Germinal center (tissue), 1 donor: ENCODE data around the gene SFXN5.

Source experiments
- DNase-seq: peaks from one replicate; pipeline ENCODE4 v3.0.0; 2012; ENCODE audit warnings: mixed read lengths, low spot score

Gene SFXN5

DNA sequence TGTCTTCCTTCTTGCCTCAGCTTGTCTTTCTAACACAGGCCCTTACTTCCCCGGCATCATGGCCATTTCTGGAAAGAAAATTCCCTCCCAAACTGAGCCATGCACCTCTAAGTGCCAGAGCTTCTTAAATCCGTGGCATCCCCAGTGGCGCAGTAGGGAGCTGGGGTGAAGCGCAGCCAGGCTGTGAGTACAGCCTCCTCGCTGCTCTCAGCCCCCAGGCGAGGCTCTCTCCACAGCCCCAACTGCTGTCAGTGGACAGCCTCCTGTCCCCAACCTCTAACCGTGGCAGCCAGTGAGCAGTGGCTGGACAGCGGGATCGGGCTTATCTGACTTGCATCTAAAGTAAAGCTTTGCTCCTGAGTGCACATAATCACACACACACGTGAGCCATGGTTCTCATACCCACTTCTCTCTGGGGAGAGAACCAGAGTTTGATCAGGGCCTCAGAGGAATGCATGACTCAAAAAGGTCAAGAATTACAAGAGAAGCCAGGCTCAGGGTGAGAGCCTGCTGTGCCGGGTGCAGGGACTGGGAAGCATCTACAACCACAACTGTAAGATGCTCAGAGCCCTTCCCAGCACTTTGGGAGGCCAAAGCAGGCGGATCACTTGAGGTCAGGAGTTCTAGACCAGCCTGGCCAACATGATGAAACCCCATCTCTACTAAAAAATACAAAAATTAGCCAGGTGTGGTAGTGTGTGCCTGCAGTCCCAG, 50.7 kb downstream of the SFXN5 start:
- DNase-seq, result no peak

- no peak for DNase-seq
Measured at GRCh38 chr2:73020306-73020656, 51.2 kb downstream of the SFXN5 start.

DNA sequence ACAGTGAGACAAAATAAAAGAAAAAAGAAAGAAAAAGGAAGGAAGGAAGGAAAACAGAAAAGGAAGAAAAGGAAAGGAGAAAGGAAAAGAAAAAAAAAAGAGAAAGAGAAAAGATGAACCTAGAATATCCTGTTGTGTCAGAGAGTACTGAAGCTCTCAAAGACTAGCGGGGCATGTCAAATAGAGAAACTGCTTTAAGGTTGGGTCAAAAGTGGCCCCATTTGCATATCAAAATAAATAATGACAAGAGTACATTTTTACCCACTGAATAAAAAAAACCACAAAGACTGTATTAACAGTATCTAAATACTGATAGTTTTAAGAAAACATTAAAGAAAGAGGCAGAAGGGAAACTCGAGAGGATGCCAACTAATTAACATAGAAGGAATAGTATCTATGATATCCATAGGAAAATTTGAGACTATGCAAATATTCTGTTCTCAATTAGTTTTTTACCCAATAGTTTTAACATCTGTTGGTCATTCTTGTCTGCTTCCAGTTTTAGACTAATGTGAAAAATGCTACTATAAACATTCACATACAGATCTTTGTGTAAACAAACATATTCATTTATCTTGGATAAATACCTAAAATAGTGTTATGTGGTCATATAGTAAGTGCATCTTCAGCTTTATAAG, 53.2 kb downstream of the SFXN5 start:
- DNase-seq, result no peak

GRCh38 chr2:73013936-73014335, 57.6 kb downstream of the SFXN5 start:
- no peak for DNase-seq

DNA sequence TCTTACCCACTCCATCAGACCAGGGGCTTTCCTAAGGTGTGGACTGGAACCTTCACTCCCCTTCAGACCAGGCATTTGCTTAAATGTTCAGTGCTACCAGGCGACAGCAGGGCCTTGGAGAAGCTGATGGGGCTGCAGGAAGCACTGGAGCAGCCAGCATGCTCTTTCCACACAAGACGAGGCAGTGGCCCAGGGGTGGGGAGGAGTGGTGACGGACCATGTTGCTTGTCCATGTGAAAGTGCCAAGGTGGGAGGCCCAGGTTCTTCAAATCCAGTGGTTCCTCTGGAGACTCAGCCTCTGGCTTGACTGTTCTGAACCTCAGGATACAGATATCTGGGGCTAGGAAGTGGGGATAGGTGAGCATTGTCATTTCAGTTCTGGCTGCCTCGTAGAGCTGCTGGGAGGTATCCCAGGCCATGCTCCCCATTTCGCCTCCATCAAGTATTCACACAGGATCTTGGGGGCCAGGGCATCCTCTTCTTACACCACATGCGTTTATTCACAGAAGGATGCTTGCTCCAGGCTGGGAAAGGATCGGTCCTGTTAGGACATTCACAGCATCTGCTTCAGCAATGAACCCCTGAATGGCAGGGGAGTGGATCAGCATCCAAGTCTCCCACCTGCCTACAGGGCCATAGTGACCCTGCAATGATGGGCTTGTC, 62.2 kb downstream of the SFXN5 start:
- no peak for DNase-seq

DNA sequence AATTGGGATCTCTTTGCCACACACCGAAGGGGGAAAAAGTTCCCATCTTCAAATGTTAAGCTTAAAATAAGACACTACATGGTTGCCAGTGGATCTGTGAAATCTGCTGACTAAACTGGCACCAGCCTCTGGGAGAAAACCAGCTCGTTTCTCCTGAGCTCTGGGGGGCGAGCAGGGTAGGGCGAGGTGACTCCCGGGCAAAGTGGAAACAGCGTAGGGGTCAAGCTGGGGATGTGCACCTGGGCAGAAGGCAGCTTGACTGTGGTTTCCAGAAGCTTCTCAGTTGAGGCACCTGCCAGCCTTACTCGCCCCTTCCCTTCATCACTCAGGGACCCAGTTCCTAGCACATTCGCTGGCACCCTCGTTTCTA, 62.8 kb downstream of the SFXN5 start:
- DNase-seq, result no peak

DNA sequence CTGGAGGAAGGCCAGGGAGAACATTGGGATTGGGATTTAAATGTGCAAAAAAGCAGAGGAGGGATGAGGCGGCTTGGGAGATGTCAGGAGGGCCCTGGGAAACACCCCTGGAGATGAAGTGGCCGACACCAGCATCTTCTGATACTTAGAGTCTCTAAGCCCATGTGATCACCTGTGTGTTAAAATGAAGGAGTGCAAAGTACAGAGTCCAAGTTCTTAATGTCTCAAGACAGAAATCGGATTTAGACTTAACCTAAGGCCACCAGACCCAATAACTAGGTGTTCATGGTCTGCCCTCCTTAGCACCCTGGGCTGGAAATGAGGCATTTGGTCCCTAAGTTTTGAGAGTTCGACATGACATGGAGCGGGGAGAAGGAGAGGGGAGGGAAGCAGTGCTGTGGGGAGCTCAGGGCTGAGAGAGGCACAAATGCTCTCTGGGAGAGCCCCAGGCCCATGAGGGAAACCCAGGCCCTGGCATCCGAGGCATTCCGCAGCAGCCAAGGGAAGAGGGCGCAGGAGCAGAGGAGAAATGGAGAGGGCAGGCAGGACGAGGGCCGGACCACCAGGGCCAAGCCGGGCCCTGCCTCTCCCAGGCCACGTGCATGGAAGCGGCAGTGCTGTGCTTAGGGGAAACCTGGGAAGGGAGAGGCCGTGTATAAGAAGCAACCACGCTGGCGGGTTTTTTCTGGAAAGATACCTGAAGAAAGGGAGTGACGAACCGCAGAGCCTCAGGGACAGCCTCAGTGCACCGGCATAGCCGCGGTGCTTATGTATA, 63.3 kb downstream of the SFXN5 start:
- no peak for DNase-seq

- no peak for DNase-seq
Measured at GRCh38 chr2:73006969-73007710, 64.4 kb downstream of the SFXN5 start.

- no peak for DNase-seq
Measured at GRCh38 chr2:73004889-73005596, 66.5 kb downstream of the SFXN5 start.

GRCh38 chr2:73004466-73004865, 67.0 kb downstream of the SFXN5 start:
- DNase-seq, result no peak

DNA sequence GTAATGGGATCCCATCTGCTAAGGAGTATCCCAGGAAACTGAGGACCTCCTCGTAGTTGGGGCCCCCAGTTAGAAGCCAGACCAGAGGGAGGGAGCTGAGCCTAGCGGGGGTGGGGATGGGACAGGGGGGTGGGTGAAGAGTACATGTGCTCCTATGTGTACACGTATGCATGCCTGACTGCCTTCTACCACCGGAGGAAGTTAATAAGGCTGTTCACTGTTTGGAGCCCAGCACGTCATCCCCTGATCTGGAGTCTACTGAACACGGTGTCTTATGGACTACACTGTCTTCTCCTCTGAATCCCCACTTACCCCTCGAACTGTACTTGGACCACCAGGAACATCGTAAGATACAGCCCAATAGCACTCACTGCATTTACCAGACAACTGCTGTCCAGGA, 68.5 kb downstream of the SFXN5 start:
- DNase-seq, result no peak

DNA sequence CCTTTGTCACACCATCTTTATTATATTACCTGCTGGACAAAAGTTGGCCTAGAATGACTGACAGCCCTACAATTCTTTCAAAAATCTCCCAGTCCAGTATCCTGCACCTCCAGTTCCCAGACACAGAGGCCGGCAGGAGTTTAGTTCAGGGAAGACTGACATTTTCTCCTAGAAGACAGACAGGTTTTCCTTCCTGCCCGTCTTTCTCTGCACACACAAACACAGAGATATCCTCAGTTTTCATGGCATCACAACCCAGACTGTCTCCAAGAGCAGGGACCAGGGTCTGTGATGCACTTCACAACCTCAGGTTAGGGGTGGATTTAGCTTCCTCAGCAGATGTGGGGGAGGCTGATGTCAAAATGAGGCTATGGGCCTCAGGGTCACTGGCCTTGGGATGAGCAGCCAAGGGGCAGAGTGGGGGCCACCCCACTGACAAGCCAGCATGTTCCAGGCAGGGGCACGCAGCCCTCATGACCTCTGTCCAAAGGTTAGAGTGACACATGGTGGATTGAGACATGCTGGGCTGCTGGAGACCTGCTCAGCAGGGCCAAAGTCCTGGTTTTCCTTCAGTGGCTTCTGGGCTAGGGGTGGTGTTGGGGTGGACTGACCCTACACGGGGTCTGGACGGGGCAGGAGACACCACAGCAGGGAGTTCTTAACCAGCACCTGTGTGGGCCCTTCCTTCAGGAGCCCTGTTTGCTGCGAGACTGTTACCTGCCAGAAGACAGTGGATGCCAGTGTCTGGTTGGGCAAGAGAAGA, 70.5 kb downstream of the SFXN5 start:
- no peak for DNase-seq

DNA sequence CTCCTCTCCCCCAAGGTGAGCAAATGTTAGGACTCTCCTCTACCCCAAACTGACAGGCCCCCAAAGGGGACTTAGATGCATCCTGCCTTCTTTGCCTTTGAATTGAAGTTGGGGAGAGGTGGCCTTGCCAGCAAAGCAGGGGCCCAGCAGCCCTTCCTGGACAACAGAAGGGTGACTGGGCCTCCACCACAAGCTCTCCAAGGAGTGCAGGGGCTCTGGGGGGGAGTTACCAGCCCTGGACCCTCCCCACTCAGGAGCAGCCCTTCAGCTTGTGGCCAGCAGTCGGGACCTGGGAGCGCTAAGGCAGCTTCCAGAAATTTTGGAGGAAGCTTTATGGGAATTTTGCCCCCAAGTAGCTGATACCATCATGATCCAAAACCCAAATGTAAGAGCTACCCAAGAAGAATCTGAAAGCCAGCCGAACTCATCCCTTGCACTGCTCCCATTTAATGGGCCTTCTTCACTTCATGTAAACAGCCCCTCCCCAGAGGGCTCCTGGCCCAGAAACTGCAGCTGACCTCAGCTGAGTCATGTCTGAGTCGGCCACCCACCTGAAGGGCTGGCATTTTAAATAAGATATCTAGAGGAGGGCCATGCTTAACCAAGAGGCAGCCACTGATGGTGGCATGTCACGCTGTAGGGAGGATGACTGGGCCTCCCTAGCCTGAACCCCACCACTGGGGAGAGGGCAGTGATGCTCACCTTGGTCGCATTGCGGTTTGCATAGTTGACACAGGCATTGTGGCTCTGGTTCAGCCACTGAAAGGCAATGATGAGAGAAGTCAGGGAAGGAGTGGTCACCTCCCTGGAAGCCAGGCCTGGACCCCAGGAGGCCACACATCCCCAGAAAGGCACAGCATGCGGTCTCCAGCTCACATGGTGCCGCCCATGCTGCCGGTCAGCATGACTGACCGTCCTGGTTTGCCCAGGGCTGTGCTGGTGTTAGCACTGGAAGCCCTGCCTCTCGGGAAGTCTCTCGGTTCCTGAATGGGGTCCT, 71.5 kb downstream of the SFXN5 start:
- no peak for DNase-seq

GRCh38 chr2:72998724-72999123, 72.8 kb downstream of the SFXN5 start:
- DNase-seq, result no peak

DNA sequence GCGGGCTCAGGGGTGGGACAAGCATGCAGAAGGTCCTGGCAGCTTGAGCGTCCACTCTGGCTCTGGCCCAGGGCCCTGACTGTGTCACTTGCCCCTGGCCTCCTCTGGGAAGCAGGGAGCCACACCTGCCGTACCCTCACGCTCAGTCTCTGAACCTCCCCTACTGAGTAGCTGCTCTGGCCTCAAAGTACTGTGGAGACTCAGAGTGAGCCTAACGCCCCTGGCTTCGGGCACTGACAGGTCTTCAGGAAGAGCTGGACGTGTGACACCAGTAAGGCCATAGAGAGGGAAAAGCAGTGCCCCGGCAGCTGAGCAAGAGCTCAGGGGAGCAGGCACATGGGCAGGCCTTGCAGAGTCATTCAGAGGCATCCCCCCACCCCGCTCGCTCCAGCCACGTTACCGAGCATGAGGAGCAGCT, 73.3 kb downstream of the SFXN5 start:
- DNase-seq, result no peak

GRCh38 chr2:72996117-72996502, 75.4 kb downstream of the SFXN5 start:
- DNase-seq, result no peak

GRCh38 chr2:72995430-72996116, 75.9 kb downstream of the SFXN5 start:
- DNase-seq, result no peak

- no peak for DNase-seq
Measured at GRCh38 chr2:72994991-72995380, 76.5 kb downstream of the SFXN5 start.
